Measurements from ENCODE around the gene ITGB8.

DNA sequence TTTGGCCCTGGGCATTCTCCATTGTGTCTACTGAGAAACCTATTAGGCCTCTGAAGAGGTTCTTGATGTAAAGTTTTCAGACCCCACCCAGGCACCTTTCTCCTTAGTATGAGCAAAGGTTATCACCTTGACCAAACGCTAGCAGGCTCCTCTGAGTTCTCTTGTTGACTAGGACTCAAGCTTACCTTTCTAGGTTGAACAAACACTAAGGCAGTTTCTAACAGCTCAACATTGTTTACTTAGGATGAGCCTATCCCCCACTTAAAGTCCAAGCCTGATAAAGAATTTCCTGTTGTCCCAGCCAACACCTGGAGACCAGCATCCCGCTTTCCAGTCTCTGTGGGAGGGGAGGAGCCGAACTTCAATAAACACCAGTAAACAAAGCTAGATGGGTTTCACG, 26.3 kb upstream of the ITGB8 start:
- TF ChIP-seq GATA3 (IDR thresholded peaks at IDR 0.05; ENCODE audit: low read depth, low read length) (no peak), GATA2 (IDR thresholded peaks at IDR 0.05; ENCODE audit: low read depth, low read length) (no peak)

Data from SH-SY5Y (cell line).